KG1 (cell line): ENCODE measurements around the gene KLHL28.
A peak's percentile ranks its signal among the peaks of the same experiment; 100 is the strongest.
"Not testable (repeated sequence)": the region's sequence is repeated elsewhere in the genome, so short reads cannot be mapped to it uniquely, and the experiment has no call there.

Experiments
- DNase-seq: peaks from one replicate; lab custom pipeline; 2025; lab: John Stamatoyannopoulos, UW

KLHL28 gene

GRCh38 chr14:44897041-44897844 lies 64.5 kb downstream of the KLHL28 start:
- peak; percentile 73 for DNase-seq

- no peak for DNase-seq
Observed at GRCh38 chr14:44896275-44897040, 65.3 kb downstream of the KLHL28 start.

- no peak for DNase-seq
Observed at GRCh38 chr14:44895716-44896115, 66.0 kb downstream of the KLHL28 start.

GRCh38 chr14:44893535-44893934 lies 68.2 kb downstream of the KLHL28 start:
- DNase-seq, result no peak

GRCh38 chr14:44891726-44892372 lies 69.9 kb downstream of the KLHL28 start:
- DNase-seq, result not testable (repeated sequence)

GRCh38 chr14:44889595-44890471 lies 71.9 kb downstream of the KLHL28 start:
- no peak for DNase-seq

GRCh38 chr14:44887596-44887955 lies 74.2 kb downstream of the KLHL28 start:
- no peak for DNase-seq

GRCh38 chr14:44886860-44887595 lies 74.7 kb downstream of the KLHL28 start:
- DNase-seq, result no peak

- DNase-seq, result no peak
Observed at GRCh38 chr14:44880791-44881190, 81.0 kb downstream of the KLHL28 start.
